HG03342 (cell line): ENCODE measurements around the gene CFAP46.

Experiments used
- ATAC-seq: cut with Tn5 transposase; IDR thresholded peaks from one replicate; pipeline ENCODE4 v1.9.1; 2021; ENCODE audit warnings: mild to moderate bottlenecking, moderate library complexity; ENCODE audit not compliant: unreplicated experiment

The CFAP46 gene

GRCh38 chr10:132885451-132886210, 56.7 kb downstream of the CFAP46 start:
- ATAC-seq: no peak

- ATAC-seq: no peak
These were observed 57.6 kb downstream of the CFAP46 start for GRCh38 chr10:132884691-132885271.

GRCh38 chr10:132884041-132884440, 58.3 kb downstream of the CFAP46 start:
- ATAC-seq: no peak

GRCh38 chr10:132883391-132883881, 58.9 kb downstream of the CFAP46 start:
- ATAC-seq: no peak

GRCh38 chr10:132882069-132882951, 60.1 kb downstream of the CFAP46 start:
- no peak for ATAC-seq

GRCh38 chr10:132881186-132881920, 61.0 kb downstream of the CFAP46 start:
- ATAC-seq: no peak

- ATAC-seq: no peak
These were observed 62.0 kb downstream of the CFAP46 start for GRCh38 chr10:132880128-132880981.

- no peak for ATAC-seq
These were observed 62.8 kb downstream of the CFAP46 start for GRCh38 chr10:132879408-132880127.

GRCh38 chr10:132878730-132879407, 63.5 kb downstream of the CFAP46 start:
- ATAC-seq: no peak

GRCh38 chr10:132878091-132878729, 64.2 kb downstream of the CFAP46 start:
- ATAC-seq: no peak

GRCh38 chr10:132877473-132877872, 64.9 kb downstream of the CFAP46 start:
- ATAC-seq: no peak

GRCh38 chr10:132876993-132877431, 65.4 kb downstream of the CFAP46 start:
- no peak for ATAC-seq

- no peak for ATAC-seq
These were observed 66.1 kb downstream of the CFAP46 start for GRCh38 chr10:132876131-132876860.

- no peak for ATAC-seq
These were observed 66.9 kb downstream of the CFAP46 start for GRCh38 chr10:132875435-132875834.

- ATAC-seq: no peak
These were observed 69.0 kb downstream of the CFAP46 start for GRCh38 chr10:132873395-132873794.

GRCh38 chr10:132872658-132873057, 69.7 kb downstream of the CFAP46 start:
- no peak for ATAC-seq

GRCh38 chr10:132870426-132870825, 71.9 kb downstream of the CFAP46 start:
- ATAC-seq: no peak
